ENCODE results near the gene CCDC50.

CCDC50 gene

DNA sequence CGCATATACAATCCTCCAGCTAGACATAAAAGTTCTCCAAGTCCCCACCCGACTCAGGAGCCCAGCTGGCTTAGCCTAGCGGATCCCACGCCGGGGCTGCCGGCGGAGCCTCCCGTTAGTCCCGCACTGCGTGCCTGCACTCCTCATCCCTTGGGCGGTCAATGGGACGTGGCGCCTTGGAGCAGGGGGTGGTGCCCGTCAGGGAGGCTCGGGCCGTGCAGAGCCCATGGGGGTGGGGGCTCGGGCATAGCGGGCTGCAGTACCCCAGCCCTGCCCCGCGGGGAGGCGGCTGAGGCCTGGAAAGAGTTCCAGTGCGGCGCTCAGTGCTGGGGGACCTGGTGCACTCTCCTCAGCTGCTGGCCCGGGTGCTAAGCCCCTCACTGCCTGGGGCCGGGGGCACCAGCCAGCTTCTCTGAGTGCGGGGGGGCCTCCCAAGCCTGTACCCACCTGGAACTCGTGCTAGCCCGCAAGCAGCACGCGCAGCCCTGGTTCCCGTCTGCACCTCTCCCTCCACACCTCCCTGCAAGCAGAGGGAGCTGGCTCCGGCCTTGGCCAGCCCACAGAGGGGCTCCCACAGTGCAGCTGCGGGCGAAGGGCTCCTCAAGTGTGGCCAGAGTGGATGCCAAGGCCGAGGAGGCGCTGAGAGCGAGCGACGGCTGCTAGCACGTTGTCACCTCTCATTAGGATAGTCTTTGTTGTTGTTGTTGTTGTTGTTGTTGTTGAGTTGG, 12.2 kb upstream of the CCDC50 start:
- DNase-seq, result no peak

DNA sequence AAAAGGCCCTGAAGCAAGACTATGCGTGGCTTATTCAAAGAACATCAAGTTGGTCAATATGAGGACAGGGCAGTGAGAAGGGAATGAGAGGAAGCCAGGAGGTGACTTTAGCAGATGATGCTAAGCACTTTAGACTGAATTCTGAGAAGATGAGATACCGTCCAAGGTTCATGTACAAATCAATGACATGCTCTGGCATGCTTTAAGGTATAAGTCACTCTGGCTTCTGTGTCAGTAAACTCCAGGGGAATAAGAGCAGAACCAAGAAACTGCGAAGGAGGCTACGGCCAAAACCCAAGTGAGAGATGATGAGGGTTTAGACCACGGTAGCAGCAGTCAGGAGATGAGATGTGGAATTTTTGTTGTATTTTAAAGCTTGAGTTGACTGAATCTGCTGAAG, 8.9 kb upstream of the CCDC50 start:
- no peak for DNase-seq

DNA sequence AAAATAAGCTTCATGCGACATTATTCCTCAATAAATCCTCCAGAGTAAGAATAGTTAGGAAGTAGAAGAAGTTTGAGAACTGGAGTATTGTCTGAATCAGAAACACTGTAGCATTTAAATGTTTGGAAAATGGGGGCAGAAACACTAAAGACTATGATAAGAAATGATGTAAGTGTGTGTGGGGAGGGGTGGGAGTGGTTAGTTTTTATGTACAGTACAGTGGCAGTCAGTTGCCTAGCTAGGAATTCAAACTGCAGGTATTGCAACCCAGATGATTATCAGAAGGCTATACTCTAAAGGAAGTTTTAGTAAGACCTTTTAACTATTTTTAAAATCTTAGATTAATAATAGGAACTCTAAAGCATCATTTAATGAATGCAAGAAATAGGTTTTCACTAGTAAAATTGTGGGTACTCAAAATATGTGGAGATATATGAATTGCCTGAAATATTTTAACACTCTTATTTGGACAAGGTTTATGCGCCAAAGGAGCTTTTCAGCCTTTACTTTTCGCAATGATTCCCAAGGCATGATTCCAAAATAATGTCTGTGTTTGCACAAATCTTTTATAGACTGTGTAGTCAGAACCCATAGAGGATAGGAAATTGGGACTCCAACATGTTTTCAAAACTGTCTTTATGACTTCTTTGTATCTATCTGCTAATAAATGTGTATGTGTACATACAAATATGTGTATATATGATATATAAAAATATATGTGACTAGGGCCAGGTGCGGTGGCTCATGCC, 8.0 kb upstream of the CCDC50 start:
- no peak for DNase-seq

DNA sequence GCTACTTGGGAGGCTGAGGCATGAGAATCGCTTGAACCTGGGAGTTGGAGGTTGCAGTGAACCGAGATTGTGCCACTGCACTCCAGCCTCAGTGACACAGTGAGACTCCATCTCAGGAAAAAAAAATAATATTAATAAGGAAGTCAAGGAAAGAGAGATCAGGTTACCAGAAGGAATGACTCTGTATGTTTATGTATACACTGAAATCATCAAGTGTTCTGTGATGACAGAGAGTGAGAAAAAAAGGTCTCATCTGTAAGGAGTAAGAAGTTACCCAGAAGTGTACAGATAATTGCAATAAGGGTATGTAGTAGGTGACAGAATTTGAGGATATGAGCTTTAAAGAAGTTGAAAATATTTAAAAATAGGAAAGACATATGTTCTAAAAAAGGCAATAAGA, 4.3 kb upstream of the CCDC50 start:
- no peak for DNase-seq

DNA sequence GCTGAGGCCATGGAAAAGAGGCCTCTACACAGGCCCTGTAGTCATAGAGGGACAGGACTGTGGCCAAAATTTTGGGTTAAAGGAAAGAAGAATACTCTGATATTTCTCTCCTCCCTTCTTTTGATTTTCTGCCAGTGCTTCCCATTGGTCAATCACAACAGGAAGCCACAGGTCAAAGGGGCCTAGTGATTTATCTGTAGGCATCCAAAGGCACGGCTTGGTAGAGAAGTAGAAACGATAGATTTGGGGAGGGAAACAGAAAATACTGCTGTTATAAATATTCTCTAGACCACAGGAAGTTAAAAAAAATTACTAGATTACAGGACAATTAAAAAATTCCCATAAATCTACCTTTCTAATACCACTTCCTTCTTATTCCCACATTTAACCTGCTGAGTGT, 1.7 kb upstream of the CCDC50 start:
- no peak for DNase-seq

DNA sequence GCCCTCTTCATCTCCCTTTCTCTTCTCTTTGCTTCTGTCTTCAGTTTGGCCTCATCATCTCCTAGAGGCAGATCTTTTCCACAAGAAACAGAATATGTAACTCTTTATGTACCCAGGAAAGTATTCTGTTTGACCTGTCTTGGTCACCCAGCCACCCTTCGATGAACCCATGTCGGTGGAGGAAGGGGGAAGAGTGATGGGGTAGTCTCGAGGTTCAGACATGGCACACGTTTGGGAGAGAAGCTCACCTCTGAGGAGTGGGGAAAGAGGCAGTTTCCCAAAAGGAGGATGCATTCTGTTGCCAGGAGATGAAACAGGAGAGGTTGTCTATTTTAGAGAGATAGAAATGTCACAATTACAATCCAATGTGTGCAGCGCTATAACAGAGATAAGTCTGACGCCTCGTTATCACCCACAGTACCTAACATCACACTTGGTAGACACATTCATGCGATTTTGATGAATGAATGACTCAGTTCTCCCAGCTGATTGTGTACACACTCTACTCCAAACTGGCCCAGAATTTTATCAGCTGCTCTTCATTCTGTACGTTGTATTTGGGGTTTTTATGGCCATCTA, 722 bp upstream of the CCDC50 start:
- DNase-seq, result peak in 4 of 56 donors; percentile 15 to 29 (median 26)

DNA sequence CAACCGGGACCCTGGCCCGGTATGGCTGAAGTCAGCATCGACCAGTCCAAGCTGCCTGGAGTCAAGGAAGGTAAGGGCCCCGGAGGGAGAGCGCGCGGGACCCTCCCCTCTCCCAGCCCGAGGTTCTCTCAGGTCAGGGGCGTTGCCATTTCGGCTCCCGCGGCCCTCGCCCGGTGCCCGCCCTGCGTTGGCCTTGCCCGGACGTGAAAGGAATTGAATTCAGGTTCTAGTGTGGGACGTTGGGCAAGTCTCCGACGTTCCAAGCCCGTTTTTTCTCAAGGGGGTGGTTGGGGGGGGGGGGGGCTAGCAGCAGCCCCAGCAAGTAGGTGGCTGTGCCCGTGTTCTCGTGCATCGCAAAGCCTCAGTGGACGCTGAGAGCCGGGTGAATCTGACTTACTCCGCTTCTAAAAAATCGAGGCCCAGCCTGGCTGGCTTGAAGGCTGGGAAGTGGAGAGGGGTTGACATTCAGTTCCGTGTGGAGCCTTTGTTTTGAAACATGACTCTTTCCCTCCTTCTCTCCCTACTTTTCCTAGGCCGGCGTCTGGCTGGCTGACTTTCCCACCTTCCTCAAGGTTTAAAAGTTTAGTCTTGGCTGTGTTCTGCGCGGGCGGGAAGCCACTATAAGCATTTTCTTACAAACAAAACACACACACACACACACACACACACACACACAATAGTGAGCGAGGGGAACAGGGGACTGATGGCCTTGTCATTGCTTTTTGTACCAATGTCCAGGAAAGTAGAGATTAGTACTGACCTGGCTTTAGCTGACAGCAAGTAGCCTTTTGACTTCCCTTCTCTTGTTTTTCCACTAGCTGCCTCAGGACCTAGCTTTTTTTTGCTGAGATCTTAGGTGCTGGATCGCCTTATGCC, 698 bp downstream of the CCDC50 start, which contains the start of gene UTS2B:
Gene UTS2B (minus strand): TSS at position 873 of the 876 bp plus-strand sequence. CDS start 48,337 bp downstream, outside the sequence.
- DNase-seq, result peak in 35 of 56 donors; percentile 6 to 67 (median 41)

DNA sequence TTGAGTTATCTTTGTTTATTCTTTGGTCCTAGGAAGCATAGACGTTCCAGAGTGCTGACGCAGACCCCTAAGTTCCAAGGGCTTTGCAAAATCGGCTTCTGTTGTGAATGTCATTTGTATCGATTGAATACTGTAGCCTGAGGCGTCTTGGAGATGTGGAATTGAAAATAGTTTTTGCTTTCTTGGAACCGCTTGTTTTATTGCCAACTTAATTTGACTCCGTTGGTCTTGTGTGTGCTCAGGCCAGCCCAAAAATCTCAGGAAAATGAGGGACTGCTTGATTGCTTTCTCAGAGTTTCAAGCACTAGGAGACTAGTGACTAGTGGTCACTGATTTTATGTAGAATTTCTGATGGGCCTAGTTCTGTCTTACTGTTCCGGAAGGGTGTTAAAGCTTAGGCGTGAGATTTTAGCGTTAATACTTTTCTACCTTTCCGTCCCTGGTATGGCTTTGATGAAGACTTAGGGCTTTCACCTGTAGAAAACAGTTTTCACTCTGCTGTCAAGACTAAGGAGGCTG, 1.4 kb downstream of the CCDC50 start:
- DNase-seq, result peak in 2 of 56 donors; percentile 19 to 26

DNA sequence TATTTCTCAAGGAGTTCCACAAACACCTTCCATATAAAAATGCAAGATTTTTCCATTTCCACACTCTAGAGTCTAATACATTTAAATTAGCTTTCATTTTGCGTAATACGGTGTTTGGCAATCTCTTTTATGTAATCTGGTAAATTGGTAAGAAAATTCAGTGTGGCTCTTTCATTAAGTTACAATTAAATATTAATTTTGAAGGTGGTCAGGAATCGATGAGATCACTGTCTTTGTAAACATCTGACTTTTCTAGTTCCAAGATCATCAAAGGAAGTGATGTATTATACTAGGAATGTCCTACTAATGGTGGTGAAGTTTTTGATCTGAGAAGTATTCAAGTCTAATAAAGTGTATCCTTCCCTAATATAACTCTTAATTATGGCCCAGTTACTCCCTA, 2.2 kb downstream of the CCDC50 start:
- DNase-seq, result no peak

DNA sequence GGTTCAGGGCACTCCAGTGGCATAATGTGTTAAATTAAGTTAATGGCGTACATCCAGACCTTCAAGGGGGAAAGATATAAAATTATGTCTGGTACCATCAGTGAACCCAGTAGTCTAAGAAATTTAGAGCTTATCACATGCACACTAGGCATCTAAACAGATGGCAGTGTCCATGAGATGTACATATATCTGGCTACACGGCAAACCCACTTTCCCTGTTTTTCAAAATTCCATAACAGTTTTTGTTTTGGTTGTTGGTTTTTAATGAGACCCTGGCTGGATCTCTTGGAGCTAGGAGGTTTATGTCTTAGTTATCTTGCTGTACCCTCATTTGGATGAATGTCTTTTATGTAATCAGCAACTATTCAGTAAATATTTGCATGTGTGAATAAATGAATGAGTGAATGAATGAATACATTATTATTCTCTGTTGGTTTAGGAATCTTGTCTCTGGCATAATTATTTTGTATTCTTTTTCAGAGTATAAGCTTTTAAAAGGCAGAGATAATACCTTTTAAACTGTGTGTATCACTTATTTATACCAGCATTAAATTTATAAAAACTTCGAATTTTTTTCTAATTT, 4.2 kb downstream of the CCDC50 start:
- no peak for DNase-seq

DNA sequence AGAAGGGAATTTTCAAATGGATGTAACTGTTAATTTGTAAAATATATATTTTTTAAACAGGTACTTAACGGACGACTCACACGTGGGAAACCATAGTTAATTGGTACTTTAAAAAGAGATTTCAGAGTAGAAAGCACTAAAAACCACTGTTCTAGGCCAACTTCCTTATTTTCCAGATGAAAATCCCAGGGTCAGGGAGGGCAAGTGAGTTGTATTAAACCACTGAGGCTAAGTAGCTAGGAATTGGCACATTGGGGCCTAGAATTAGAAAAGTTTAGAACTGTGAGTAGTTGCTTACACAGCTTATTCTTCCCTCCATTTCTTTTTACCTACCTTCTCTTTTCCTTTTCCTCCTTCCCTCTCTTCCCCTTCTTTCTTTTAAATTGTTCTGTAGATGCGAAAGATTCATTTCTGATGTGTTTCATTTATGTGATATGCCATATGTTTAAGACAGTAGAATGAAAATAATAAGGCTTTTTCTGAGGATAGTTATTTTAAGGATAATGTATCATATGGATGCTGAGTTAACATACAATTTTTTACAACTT, 5.2 kb downstream of the CCDC50 start:
- DNase-seq, result no peak

DNA sequence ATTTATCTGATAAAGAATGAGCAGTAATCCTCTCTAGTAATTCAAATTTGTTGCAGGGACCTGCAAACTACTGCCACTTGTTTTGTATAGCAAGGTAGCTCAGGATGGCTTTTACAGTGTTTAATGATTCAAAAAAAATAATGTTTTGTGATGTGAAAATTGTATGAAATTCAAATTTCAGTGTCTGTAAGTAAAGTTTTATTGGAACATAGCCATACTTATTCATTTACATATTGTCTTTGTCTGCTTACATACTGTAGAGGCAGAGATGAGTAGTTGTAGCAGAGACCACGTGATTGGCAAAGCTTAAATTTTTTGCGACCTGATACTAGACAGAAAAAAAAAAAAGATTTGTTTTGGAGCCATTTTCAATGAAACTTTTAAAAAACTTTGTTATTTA, 7.6 kb downstream of the CCDC50 start:
- DNase-seq, result no peak

DNA sequence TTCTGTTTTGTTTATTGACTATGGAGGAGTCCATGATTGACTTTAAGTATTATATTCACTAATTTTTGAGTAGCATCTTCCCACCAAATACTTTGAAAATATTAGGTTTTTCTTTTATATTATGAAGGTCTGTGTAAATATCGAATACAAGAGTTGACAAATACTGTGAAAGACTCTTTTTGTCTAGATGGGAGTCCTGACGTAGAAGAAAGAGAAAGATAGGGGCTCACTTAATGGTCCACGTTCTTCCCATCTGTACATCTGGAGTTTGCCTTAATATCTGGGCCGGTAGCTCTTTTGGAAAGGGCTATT, 8.9 kb downstream of the CCDC50 start:
- DNase-seq, result no peak

DNA sequence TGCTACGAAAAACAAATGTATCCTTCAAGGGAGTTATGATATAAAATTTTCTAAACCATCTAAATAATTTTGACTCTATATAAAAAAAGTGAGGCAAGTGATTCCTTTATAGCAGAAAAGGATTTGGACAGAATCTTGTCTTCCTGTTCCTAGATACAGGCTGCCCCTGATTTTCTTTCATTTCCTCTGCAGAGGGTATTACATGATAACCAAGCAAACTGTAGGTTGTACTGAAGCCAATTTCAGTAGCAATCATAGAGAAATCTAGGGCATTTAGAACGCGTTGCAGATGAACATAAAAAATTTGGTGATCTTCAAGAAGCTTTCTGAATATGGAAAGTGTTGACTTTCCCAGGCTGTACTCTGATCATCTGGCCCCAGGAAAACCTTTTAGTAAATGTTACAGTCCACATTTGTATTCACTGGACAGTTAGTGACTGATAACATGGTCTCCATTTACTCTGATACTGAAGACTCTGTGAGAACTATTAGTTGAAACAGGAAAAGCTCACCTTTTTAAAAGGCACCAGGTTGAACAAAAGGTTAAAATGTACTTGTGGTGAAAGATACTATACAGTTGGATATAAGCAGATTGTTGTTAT, 10.2 kb downstream of the CCDC50 start:
- no peak for DNase-seq

DNA sequence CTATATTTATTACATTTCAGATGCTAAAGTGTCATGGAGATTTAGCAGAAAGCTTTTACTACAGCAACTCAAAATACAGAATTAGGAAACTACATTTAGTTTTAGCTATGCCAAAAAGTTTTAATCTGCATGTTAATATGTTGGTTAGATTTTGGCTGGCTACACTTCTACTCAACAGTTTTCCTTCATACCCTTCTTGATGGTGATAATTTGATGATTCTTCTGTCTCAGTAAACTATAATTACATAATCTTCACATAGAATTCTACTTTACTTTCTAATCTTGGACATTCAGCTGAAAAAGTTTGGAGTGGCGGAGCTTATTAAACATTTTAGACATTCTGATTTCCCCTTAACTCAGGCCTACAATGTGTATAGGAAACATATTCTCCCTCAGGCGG, 11.2 kb downstream of the CCDC50 start:
- DNase-seq, result no peak

DNA sequence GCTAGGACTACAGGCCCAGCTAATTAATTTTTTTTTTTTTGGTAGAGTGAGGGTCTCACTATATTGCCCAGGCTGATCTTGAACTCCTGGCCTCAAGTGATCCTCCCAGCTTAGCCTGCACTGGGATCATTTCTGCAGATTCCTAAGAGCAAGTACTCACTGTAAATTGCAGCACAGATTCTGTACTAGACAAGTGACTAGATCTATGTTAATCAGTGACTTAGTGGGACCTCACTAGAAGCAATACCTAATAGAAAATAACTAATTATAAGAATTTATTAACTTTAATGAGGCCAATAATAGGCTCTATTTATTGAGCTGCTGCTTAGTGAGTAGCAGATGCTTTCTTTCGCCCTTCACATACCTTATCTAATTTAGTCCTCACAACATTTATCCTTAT, 11.8 kb downstream of the CCDC50 start:
- no peak for DNase-seq

DNA sequence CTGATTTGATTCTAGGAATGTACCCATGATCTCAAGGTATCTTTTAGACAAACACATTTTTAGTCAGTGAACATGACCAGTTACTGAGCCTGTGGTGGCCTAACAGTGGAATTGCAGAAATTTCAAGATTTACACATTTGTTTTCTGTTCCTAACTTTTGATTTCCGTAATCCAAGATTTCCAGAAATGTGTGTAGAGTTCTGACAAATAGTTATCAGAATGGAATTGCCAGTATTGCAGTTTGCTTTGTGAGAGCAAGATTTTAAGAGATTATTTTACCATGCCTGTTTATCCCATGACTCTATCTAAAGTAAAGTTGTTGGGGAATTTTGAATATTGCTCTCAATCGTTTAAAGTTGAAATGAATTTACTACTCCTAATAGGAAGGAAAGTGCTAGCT, 12.8 kb downstream of the CCDC50 start:
- DNase-seq, result no peak

DNA sequence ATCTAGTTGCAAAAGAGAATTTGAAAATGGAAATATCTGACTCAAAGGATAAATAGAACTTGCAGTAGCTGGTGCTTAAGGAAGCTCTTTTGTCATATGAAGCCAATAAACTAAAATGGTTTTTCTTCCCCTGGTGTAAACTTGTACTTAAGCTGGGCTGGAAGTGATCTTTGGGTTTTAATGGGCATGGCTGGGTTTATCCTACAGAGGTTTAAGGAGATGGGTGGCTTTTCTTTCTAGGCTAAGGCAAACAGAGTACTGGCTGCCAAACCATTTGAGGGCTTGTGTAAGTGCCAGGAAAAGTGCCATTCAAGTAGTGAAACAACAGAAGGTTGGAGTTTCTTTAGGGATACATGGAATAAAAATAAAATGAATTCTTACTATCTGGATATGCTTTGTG, 13.2 kb downstream of the CCDC50 start:
- DNase-seq, result peak in 1 of 56 donors; percentile 2

DNA sequence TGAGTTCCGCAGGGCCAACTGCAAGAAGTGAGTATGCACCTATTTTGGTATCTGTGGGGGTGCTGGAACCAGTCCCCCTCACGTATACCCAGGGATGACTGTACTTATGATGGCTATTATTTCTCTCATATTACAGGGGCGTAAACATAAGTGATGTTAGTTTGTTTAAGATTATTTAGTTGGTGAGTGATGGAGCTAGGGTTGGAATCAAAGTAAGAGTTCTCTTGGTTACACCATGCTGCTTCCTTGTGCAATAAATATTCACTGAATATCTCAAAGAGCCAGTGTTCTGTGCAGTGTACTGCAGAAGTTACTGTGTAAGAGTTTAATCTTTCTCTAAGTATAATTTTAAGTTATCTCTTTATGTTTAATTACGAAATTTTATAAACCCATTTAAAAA, 13.9 kb downstream of the CCDC50 start:
- DNase-seq, result no peak

DNA sequence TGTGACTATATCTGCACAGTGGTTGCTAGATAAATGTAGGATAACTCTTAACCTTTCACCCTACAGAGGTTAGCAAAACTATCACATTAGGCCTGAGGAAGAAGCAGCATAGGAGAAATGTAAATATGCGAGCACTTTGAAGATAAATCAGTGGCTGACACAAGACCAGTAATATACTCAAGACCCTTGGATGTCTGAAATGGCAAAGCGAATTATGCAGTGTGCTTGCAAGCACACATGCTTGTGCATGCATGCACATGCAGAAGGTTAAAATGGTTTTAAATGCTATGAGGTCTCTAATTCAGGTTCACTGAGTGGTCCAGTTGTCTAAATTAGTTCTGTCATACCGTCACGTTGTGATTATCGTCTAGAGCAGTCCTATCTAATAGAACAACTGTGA, 14.7 kb downstream of the CCDC50 start:
- DNase-seq, result no peak

All from amygdala (tissue), 56 donors.